OCI-LY7 (cell line): ENCODE measurements around the gene ACSF2. TPM values are rescaled to one million over a fixed set of nuclear protein-coding genes. Genes with fewer than 3 reads are reported as not detected.
"Not testable (repeated sequence)": the region's sequence is repeated elsewhere in the genome, so short reads cannot be mapped to it uniquely, and the experiment has no call there.

Experiments
- BruUV-seq: library from RNA; stranded (reverse); fragments of 400-500 nt; replicated peaks from 2 replicates; lab custom pipeline; 2021; lab: Mats Ljungman, UMichigan
- CTCF ChIA-PET: fragments of 300-600 bp; sonication (Branson Sonifier 250); formaldehyde crosslinking; loops from one replicate; lab custom pipeline; 2022; ENCODE audit warnings: antibody characterized with exemption; ENCODE audit not compliant: unreplicated experiment; lab: Charles Lee
- POLR2A ChIA-PET: fragments of 300-600 bp; sonication (Branson Sonifier 250); formaldehyde crosslinking; loops from one replicate; lab custom pipeline; 2022; ENCODE audit warnings: antibody characterized with exemption; lab: Charles Lee
- DNase-seq: peaks from one replicate; pipeline ENCODE4 v3.0.0-alpha.2; 2015; ENCODE audit warnings: low spot score
- H2AFZ ChIP-seq: fragments of 200-600 bp; sonication (generic), shearing (Covaris generic); 2 replicates; pipeline ENCODE4 v1.6.1; 2014; ENCODE audit warnings: mild to moderate bottlenecking, antibody characterized with exemption, low read length, moderate library complexity
- H3K27ac ChIP-seq: fragments of 200-600 bp; sonication (generic); 2 replicates; pipeline ENCODE4 v1.5.1; 2014; ENCODE audit warnings: mixed run types, low read depth, mild to moderate bottlenecking, moderate library complexity, low read length, inconsistent platforms; ENCODE audit not compliant: poor library complexity, severe bottlenecking
- H3K36me3 ChIP-seq: fragments of 200-600 bp; sonication (generic); 2 replicates; pipeline ENCODE4 v1.6.1; 2014; ENCODE audit warnings: mild to moderate bottlenecking, antibody characterized with exemption, low read length, moderate library complexity, mixed read lengths; ENCODE audit not compliant: insufficient read depth
- H3K4me1 ChIP-seq: fragments of 200-600 bp; sonication (generic); 2 replicates; pipeline ENCODE4 v1.5.1; 2014; ENCODE audit warnings: mild to moderate bottlenecking, low read length; ENCODE audit not compliant: insufficient read depth, poor library complexity, severe bottlenecking
- H3K4me2 ChIP-seq: fragments of 200-600 bp; sonication (generic); 2 replicates; pipeline ENCODE4 v1.6.1; 2014; ENCODE audit warnings: mild to moderate bottlenecking, low read length
- H3K4me3 ChIP-seq: fragments of 200-600 bp; sonication (generic); 2 replicates; pipeline ENCODE4 v1.5.1; 2014; ENCODE audit warnings: mild to moderate bottlenecking, low read depth, low read length; ENCODE audit not compliant: poor library complexity, severe bottlenecking
- H3K79me2 ChIP-seq: fragments of 200-600 bp; sonication (generic); 2 replicates; pipeline ENCODE4 v1.6.1; 2016; ENCODE audit warnings: low read depth, mild to moderate bottlenecking, low read length, moderate library complexity, mixed read lengths; ENCODE audit not compliant: insufficient read depth
- H3K9me2 ChIP-seq: fragments of 200-600 bp; sonication (generic); 2 replicates; pipeline ENCODE4 v1.6.1; 2016; ENCODE audit warnings: mild to moderate bottlenecking, low read length, mixed read lengths; ENCODE audit not compliant: insufficient read depth
- H3K9me3 ChIP-seq: fragments of 200-600 bp; sonication (generic); 2 replicates; pipeline ENCODE4 v1.6.1; 2014; ENCODE audit warnings: mild to moderate bottlenecking, mixed run types, low read length, mixed read lengths
- H4K20me1 ChIP-seq: fragments of 200-600 bp; sonication (generic); 2 replicates; pipeline ENCODE4 v1.6.1; 2014; ENCODE audit warnings: mild to moderate bottlenecking, antibody characterized with exemption, low read length, moderate library complexity, mixed read lengths; ENCODE audit not compliant: insufficient read depth
- EZH2phosphoT487 ChIP-seq: fragments of 200-600 bp; sonication (generic); IDR thresholded peaks from 2 replicates; pipeline ENCODE4 v1.6.1; 2018; ENCODE audit warnings: low read depth, borderline replicate concordance, mild to moderate bottlenecking, mixed run types, antibody characterized with exemption, low read length, moderate library complexity, mixed read lengths
- intact Hi-C: fragments of 100-400 bp; cut with micrococcal nuclease; formaldehyde crosslinking; loops from one replicate; pipeline ENCODE4 v1.10.0; 2022; ENCODE audit not compliant: unreplicated experiment
- total RNA-seq, 2 experiments: library from RNA; depleted of rRNA in 1 of 2; stranded (reverse); fragments of >200 nt in 1 of 2; shearing (Covaris generic) in 1 of 2; gene quantifications; 2 replicates each; pipeline ENCODE4 v1.2.3, GENCODE V29; 2014 to 2022
- TF ChIP-seq, protein P1 (sequence below): fragments of 200-600 bp; sonication (generic); conservative IDR thresholded peaks from 2 replicates; pipeline ENCODE4 v1.5.1; 2014; ENCODE audit warnings: mild to moderate bottlenecking, antibody characterized with exemption, low read length, moderate library complexity, mixed read lengths

ACSF2 gene
- total RNA-seq, 2 experiments from 2014 or later: 38.6 to 42.7 TPM

GRCh38 chr17:50426472-50426782 is 409 bp downstream of the ACSF2 start:
- POLR2A ChIA-PET: interaction anchor here (0.7 to 2.2 kb wide), 2 partner anchors 29 to 53 kb away, joined by 3 to 11 read pairs; partner anchors contain the start of genes LRRC59 and RSAD1
- Histone ChIP-seq H3K79me2 (no peaks in the 10 kb centered on the region), H3K4me2 (peak overlapping the region; percentile 80), H3K36me3 (no peaks in the 10 kb centered on the region), H3K27ac (peak overlapping the region; percentile 54), H2AFZ (peak overlapping the region; percentile 85; the same call in 1 of the 2 replicates), H3K4me3 (peak overlapping the region; percentile 76), H3K4me1 (peaks cover 32% of the 10 kb centered on the region), H3K9me2 (no peaks in the 10 kb centered on the region), H3K9me3 (no peaks in the 10 kb centered on the region), H4K20me1 (no peaks in the 10 kb centered on the region)
- CTCF ChIA-PET: interaction anchor here (1.1 kb wide), 1 partner anchor 29 kb away, joined by 4 read pairs; the partner anchor contains the start of gene LRRC59
- no TSS peak for BruUV-seq
- no peak for TF ChIP-seq EZH2phosphoT487
- TF ChIP-seq, protein P1, sequence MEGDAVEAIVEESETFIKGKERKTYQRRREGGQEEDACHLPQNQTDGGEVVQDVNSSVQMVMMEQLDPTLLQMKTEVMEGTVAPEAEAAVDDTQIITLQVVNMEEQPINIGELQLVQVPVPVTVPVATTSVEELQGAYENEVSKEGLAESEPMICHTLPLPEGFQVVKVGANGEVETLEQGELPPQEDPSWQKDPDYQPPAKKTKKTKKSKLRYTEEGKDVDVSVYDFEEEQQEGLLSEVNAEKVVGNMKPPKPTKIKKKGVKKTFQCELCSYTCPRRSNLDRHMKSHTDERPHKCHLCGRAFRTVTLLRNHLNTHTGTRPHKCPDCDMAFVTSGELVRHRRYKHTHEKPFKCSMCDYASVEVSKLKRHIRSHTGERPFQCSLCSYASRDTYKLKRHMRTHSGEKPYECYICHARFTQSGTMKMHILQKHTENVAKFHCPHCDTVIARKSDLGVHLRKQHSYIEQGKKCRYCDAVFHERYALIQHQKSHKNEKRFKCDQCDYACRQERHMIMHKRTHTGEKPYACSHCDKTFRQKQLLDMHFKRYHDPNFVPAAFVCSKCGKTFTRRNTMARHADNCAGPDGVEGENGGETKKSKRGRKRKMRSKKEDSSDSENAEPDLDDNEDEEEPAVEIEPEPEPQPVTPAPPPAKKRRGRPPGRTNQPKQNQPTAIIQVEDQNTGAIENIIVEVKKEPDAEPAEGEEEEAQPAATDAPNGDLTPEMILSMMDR: no peak
- intact Hi-C loops: loop anchor here (2.0 kb wide), 1 partner anchor 52 kb away; the partner anchor contains the start of gene RSAD1
- no peak for DNase-seq

DNA sequence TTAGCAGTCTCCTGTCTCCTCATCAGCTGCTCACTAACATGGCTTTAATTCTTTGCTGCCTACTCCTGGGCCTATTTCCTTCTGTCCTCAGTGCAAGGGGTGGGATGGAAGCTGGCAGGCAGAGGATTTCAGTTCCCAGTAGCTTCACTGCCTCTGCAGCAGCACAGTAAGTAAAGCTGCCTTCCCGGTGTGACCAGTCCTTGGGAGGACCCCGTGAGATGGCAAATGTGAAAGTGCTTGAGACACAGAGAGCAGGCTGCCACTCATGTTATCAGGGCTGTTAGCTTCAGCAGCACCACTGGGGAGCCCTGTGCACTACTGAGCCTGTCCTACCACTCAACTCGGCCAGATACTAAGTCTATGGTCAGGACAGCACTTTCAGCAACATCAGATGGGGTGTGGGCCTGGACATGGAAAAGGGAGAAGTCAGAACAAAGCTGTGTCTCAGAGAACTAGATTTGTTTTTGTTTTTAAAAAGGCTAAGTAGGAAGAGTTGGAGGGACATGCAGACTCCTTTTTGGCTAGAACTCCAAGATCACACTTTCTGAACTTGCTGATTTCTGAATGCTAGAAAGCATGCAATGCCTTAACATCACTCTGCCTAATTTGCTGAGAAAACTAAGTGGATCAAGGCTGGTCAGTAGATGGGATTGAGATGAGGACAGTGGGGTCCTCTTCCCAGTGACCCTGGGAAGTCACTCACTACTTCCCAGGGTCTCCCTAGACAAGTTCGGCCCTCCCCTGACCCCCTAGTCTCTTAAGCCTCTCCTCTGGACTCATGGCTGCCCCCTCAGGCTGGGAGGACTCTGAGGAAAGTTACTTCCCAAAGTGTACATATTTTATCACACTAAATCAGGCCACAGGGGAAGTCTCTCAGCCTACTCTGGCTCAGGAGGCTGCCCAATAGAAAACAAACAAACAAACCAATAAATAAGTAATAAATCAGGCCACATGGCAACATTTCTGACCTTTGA is 1.1 kb downstream of the ACSF2 start:
- peak overlapping the region; percentile 85; the same call in 1 of the 2 replicates for H2AFZ ChIP-seq
- peak overlapping the region; percentile 80 for H3K4me2 ChIP-seq
- H3K4me1 ChIP-seq: peaks cover 27% of the 10 kb centered on the region
- H3K27ac ChIP-seq: peak overlapping the region; percentile 54
- intact Hi-C loops: loop anchor here (1.0 to 2.0 kb wide), 2 partner anchors 52 to 65 kb away; partner anchors contain the start of gene RSAD1
- no peaks in the 10 kb centered on the region for H3K9me3 ChIP-seq
- H3K79me2 ChIP-seq: no peaks in the 10 kb centered on the region
- DNase-seq: peak; percentile 73
- POLR2A ChIA-PET: interaction anchor here (0.7 to 2.2 kb wide), 2 partner anchors 30 to 52 kb away, joined by 3 to 11 read pairs; partner anchors contain the start of genes LRRC59 and RSAD1
- peak overlapping the region; percentile 76 for H3K4me3 ChIP-seq
- CTCF ChIA-PET: interaction anchor here (1.1 kb wide), 1 partner anchor 30 kb away, joined by 4 read pairs; the partner anchor contains the start of gene LRRC59
- H4K20me1 ChIP-seq: no peaks in the 10 kb centered on the region
- TF ChIP-seq EZH2phosphoT487: no peak
- TF ChIP-seq, protein P1: peak; percentile 88
- TSS peak; percentile 53 for BruUV-seq
- no peaks in the 10 kb centered on the region for H3K36me3 ChIP-seq
- no peaks in the 10 kb centered on the region for H3K9me2 ChIP-seq

- H3K9me2 ChIP-seq, H3K79me2 ChIP-seq, H3K36me3 ChIP-seq, H4K20me1 ChIP-seq, DNase-seq, intact Hi-C loops, H3K9me3 ChIP-seq, BruUV-seq, POLR2A ChIA-PET, CTCF ChIA-PET, H3K4me3 ChIP-seq, H2AFZ ChIP-seq, H3K27ac ChIP-seq: not testable (repeated sequence)
- peaks cover 27% of the 10 kb centered on the region for H3K4me1 ChIP-seq
- peak overlapping the region; percentile 80 for H3K4me2 ChIP-seq
Observed at GRCh38 chr17:50428126-50428525, 2.1 kb downstream of the ACSF2 start.
